IPS-15b (cell line): ENCODE measurements around the gene LAD1.

Source experiments
- H3K27me3 ChIP-seq: one replicate; pipeline ENCODE4 v1.6.1; 2013; ENCODE audit warnings: low read length; ENCODE audit not compliant: control insufficient read depth, insufficient read depth
- H3K36me3 ChIP-seq: one replicate; pipeline ENCODE4 v1.6.1; 2013; ENCODE audit warnings: low read length; ENCODE audit not compliant: control insufficient read depth, insufficient read depth
- H3K4me1 ChIP-seq: one replicate; pipeline ENCODE4 v1.6.1; 2013; ENCODE audit warnings: mild to moderate bottlenecking, low read length; ENCODE audit not compliant: control insufficient read depth, insufficient read depth
- H3K4me3 ChIP-seq: one replicate; pipeline ENCODE4 v1.5.1; 2013; ENCODE audit warnings: low read depth, low read length
- H3K9ac ChIP-seq: one replicate; pipeline ENCODE4 v1.6.1; 2013; ENCODE audit warnings: low read depth, mild to moderate bottlenecking, low read length
- H3K9me3 ChIP-seq: one replicate; pipeline ENCODE4 v1.6.1; 2013; ENCODE audit warnings: mild to moderate bottlenecking, low read length; ENCODE audit not compliant: control insufficient read depth, insufficient read depth

The LAD1 gene

DNA sequence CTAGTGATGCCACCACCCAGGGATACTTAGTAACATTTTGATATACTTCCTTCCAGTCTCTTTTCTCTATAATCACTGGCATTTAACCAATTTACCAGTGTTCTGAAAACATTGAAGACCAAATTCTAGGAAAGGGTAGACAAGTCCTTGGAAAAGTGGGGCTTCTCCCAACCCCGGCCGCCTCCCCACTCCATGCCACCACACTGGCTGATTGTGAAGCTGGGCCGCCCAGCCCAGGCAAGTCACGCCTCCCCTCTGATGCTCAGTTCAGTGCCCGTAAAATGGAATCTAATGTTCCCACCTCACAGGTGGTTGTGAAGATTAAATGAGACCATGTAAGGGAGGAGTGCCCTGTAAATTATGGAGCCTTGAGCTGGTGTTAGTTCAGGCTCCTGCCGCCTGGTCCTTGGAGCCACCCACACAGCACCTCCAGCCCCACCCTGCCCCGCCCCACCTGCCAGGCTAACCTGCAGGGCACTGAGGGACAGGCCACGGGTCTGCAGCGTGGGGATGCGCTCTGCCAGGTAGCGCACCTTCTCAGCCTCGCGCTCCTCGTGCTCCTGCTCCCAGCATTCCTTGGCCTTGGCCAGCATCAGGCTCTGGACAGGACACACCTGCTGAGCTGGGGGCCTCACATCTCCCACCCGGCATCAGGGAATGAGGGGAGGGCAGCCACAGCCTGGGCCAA, 15.1 kb upstream of the LAD1 start:
- H3K9ac ChIP-seq = no peak overlapping the region
- no peaks in the 10 kb centered on the region for H3K9me3 ChIP-seq
- H3K4me3 ChIP-seq = no peak overlapping the region
- no peaks in the 10 kb centered on the region for H3K4me1 ChIP-seq
- H3K27me3 ChIP-seq = peaks cover 3% of the 10 kb centered on the region
- no peaks in the 10 kb centered on the region for H3K36me3 ChIP-seq

- H3K36me3 ChIP-seq = no peaks in the 10 kb centered on the region
- no peaks in the 10 kb centered on the region for H3K4me1 ChIP-seq
- H3K4me3 ChIP-seq = no peak overlapping the region
- no peak overlapping the region for H3K9ac ChIP-seq
- no peaks in the 10 kb centered on the region for H3K9me3 ChIP-seq
- H3K27me3 ChIP-seq = peaks cover 3% of the 10 kb centered on the region
Measured at GRCh38 chr1:201411292-201411691, 12.2 kb upstream of the LAD1 start.

DNA sequence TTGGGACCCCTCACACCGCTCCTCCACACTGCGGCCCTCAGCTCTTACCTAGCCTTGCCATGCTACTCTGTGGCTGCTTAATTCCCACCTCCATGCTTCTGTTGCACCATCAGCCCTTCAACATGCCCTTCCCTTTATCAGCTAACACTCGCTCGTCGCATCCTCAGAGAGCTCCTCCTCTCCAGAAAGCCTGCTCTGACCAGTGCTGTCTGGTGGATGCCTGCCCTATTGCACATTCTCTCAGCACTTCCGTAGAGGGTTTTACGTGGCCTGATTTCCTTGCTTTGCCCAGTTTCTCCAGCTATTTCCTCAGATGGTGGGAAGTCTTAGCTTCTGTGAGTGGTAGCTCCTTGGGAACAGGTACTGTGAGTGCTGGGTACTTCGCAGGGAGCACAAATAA, 10.3 kb upstream of the LAD1 start:
- peaks cover 3% of the 10 kb centered on the region for H3K27me3 ChIP-seq
- no peaks in the 10 kb centered on the region for H3K4me1 ChIP-seq
- no peaks in the 10 kb centered on the region for H3K9me3 ChIP-seq
- no peak overlapping the region for H3K4me3 ChIP-seq
- no peak overlapping the region for H3K9ac ChIP-seq
- H3K36me3 ChIP-seq = no peaks in the 10 kb centered on the region

DNA sequence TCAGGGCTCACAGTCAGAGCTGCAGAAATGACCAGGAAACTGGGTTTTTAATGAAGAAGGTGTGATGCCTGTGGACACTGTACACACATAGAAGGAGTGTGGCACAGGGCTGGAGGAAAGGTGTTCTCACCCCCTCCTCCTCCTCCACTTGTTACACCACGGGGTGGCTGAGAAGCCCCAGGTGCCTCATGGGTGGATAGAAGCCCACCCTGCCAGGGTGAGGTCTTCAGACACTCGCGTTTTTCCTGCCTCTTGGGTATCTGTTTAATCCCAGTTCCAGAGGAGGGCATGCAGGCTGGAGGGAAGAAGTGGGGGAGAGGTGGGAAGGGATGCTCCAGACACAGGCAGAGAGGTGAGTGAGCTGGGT, 9.7 kb upstream of the LAD1 start:
- Histone ChIP-seq H3K27me3 (peaks cover 3% of the 10 kb centered on the region), H3K4me1 (no peaks in the 10 kb centered on the region), H3K4me3 (no peak overlapping the region), H3K9ac (no peak overlapping the region), H3K36me3 (no peaks in the 10 kb centered on the region), H3K9me3 (no peaks in the 10 kb centered on the region)

GRCh38 chr1:201408176-201408833, 9.2 kb upstream of the LAD1 start:
- H3K36me3 ChIP-seq = no peaks in the 10 kb centered on the region
- H3K4me1 ChIP-seq = no peaks in the 10 kb centered on the region
- H3K27me3 ChIP-seq = peaks cover 5% of the 10 kb centered on the region
- H3K9me3 ChIP-seq = no peaks in the 10 kb centered on the region
- no peak overlapping the region for H3K4me3 ChIP-seq
- H3K9ac ChIP-seq = no peak overlapping the region

DNA sequence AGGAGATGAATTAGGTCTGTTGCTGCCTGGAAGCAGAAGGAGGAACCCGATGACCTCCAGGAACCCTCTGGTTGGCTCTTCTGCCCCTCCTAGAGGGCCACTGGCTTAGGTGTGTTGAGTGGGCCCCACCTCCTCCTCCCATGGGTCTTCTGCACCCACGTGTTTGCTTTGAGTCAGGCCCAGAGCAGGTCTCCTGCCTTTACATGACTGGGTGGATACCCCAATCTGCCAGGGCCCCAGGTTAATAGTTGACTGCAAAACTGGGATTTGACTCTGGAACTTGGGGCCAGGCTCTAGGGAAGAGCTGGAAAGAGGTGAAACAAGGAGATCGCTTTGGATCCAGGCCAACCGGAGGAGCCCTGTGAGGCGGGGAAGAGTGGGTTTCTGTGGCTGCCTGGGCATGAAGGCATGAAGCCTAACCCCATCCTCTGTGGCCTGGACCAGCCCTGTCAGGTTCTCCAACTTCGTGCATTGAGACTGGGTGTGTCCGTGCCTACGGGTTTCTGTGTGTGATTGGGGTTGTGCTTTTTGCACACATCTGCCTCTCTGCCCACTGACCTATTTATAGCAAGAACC, 7.8 kb upstream of the LAD1 start:
- H3K36me3 ChIP-seq = no peaks in the 10 kb centered on the region
- no peak overlapping the region for H3K9ac ChIP-seq
- H3K9me3 ChIP-seq = no peaks in the 10 kb centered on the region
- H3K4me3 ChIP-seq = no peak overlapping the region
- H3K27me3 ChIP-seq = peaks cover 6% of the 10 kb centered on the region
- H3K4me1 ChIP-seq = no peaks in the 10 kb centered on the region

DNA sequence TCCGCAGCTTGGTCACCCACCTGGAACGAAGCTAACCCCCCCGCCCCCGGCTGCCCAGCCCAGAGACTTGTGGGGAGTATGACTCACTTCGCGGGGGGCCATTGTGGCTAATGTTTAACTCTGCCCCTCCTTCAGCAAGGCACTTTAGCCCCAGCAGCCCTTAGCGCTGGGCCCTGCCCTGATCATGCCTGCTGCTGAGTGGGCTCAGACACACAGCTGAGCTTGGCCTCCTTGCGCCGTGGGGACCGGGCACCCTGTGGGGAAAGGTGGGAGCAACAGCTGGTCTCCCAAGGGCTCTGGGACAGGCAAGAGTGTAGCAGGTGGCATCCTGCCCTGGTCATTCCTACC, 6.3 kb upstream of the LAD1 start:
- H3K4me1 ChIP-seq = no peaks in the 10 kb centered on the region
- no peak overlapping the region for H3K4me3 ChIP-seq
- no peaks in the 10 kb centered on the region for H3K36me3 ChIP-seq
- H3K27me3 ChIP-seq = peaks cover 20% of the 10 kb centered on the region
- no peak overlapping the region for H3K9ac ChIP-seq
- H3K9me3 ChIP-seq = no peaks in the 10 kb centered on the region

DNA sequence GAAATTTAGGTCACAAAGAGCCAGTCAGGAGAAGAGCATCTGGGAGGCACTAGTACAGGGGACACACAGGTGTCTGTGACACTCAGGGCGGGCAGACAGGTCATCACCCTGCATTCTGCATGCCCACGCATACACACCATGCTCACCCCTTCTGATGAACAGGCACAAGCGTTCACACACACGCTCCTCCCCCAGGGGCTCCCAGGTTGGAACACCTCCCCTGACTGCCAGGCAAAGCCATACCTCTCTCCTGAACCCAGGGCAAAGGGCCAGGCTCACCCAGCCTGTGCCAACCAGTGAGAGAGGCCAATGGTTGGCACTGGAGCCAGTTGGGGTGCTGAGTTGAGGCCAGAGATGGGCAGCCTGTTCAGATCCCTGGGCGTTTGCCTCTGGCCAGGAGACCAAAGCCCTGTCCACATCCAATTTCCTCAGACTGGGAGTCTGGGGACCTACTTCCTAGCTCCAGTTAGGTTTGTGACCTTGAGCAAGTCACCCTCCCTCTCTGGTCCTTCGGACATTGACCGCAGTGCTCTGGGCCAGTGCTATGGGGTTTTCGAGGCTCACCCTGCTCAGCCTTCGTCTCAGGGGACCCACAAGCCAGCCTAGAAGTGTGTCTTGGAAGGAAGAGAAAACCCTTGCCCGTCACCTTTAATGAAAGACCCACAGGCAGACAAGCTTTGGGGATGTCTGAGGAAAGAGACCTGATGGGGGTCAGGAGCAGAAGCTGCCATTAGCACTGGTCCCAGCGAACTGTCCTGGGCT, 5.8 kb upstream of the LAD1 start:
- Histone ChIP-seq H3K4me1 (peaks cover 4% of the 10 kb centered on the region), H3K36me3 (no peaks in the 10 kb centered on the region), H3K9ac (no peak overlapping the region), H3K4me3 (no peak overlapping the region), H3K9me3 (no peaks in the 10 kb centered on the region), H3K27me3 (peaks cover 26% of the 10 kb centered on the region)

DNA sequence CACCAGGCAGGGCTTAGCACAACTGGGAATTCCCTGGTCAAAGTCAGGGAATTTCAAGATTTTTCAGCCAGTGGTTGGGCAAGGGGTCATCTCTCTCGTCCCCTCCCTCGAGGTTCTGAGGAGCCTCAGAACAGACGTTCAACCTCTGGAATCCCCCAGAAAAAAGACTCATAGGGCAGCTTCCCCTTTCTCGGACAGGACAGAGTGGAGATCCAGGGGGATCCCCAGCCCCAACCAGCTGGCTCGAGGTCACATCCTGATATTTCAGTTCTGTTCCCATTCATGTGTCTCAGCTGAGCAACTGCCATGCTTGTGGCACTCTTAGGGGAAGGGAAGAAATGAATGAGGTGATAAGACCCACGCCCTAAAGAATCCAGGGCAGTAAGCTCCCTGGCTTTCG, 4.9 kb upstream of the LAD1 start:
- peaks cover 4% of the 10 kb centered on the region for H3K4me1 ChIP-seq
- H3K9me3 ChIP-seq = no peaks in the 10 kb centered on the region
- peaks cover 27% of the 10 kb centered on the region for H3K27me3 ChIP-seq
- H3K4me3 ChIP-seq = no peak overlapping the region
- H3K36me3 ChIP-seq = no peaks in the 10 kb centered on the region
- no peak overlapping the region for H3K9ac ChIP-seq

DNA sequence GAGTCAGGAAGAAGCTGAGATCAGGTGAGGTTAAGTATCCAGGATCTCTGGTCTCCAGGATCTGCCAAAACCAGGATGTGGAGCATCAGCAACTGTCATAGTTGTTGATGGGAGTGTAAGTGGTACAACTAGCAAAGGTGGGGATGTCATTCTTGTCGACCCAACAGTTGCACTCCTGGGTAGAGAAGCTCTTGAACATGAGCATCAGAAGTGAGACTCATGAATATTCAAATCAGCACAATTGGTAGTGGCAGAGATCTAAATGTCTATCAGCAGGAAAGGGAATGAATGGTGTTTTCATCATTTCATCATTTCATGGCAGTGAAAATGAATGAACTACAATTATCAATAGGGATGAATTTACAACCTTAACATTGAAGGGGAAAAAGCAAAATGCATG, 4.2 kb upstream of the LAD1 start:
- no peaks in the 10 kb centered on the region for H3K9me3 ChIP-seq
- no peak overlapping the region for H3K4me3 ChIP-seq
- no peaks in the 10 kb centered on the region for H3K36me3 ChIP-seq
- peaks cover 4% of the 10 kb centered on the region for H3K4me1 ChIP-seq
- no peak overlapping the region for H3K9ac ChIP-seq
- peaks cover 33% of the 10 kb centered on the region for H3K27me3 ChIP-seq

GRCh38 chr1:201401700-201402099, 2.6 kb upstream of the LAD1 start:
- H3K4me1 ChIP-seq = peaks cover 4% of the 10 kb centered on the region
- H3K27me3 ChIP-seq = peaks cover 33% of the 10 kb centered on the region
- no peak overlapping the region for H3K4me3 ChIP-seq
- no peaks in the 10 kb centered on the region for H3K9me3 ChIP-seq
- H3K9ac ChIP-seq = no peak overlapping the region
- no peaks in the 10 kb centered on the region for H3K36me3 ChIP-seq

- no peaks in the 10 kb centered on the region for H3K9me3 ChIP-seq
- H3K9ac ChIP-seq = no peak overlapping the region
- peaks cover 33% of the 10 kb centered on the region for H3K27me3 ChIP-seq
- no peak overlapping the region for H3K4me3 ChIP-seq
- peaks cover 4% of the 10 kb centered on the region for H3K4me1 ChIP-seq
- no peaks in the 10 kb centered on the region for H3K36me3 ChIP-seq
Measured at GRCh38 chr1:201400852-201401230, 1.7 kb upstream of the LAD1 start.
